Endothelial cell of umbilical vein (primary cell): ENCODE results near the gene HOXC12.

Experiments used
- EZH2 ChIP-seq: IDR thresholded peaks from 2 replicates; pipeline ENCODE4 v1.6.1; 2012; ENCODE audit warnings: borderline replicate concordance, low read depth, mild to moderate bottlenecking, moderate library complexity, low read length, inconsistent platforms; ENCODE audit not compliant: severe bottlenecking
- FOS ChIP-seq: IDR thresholded peaks from 2 replicates; pipeline ENCODE4 v1.6.1; 2011; ENCODE audit warnings: mild to moderate bottlenecking, low read length, moderate library complexity, borderline replicate concordance; ENCODE audit not compliant: insufficient read depth
- JUN ChIP-seq: IDR thresholded peaks from 2 replicates; pipeline ENCODE4 v1.6.1; 2011; ENCODE audit warnings: borderline replicate concordance, low read depth; ENCODE audit not compliant: insufficient read length, insufficient read depth
- MYC ChIP-seq: IDR thresholded peaks from one replicate; pipeline ENCODE4 v1.6.1; 2011; ENCODE audit warnings: mild to moderate bottlenecking, low read depth, low read length
- POLR2A ChIP-seq: IDR thresholded peaks from 2 replicates; pipeline ENCODE4 v1.6.1; 2012; ENCODE audit warnings: low read depth, mild to moderate bottlenecking, control low read depth, low read length
- POLR2AphosphoS5 ChIP-seq: IDR thresholded peaks from 2 replicates; pipeline ENCODE4 v1.6.1; 2012; ENCODE audit warnings: low read depth, mild to moderate bottlenecking, control low read depth, low read length, moderate library complexity; ENCODE audit not compliant: insufficient read depth
- TF ChIP-seq, protein P1 (sequence below), 2 donors: IDR thresholded peaks; 1 replicate in 1 of 2; 2 replicates in 1 of 2; pipeline ENCODE4 v1.5.1; 2011; ENCODE audit warnings: low read length in 2 of 2, mild to moderate bottlenecking in 2 of 2, moderate library complexity in 2 of 2, control low read depth in 1 of 2, inconsistent platforms in 1 of 2, low read depth in 1 of 2; ENCODE audit not compliant: insufficient read depth in 1 of 2; ENCODE audit errors: extremely low read depth in 1 of 2
- TF ChIP-seq, protein P2 (sequence below): IDR thresholded peaks from 2 replicates; pipeline ENCODE4 v1.6.1; 2011; ENCODE audit not compliant: insufficient read depth, insufficient read length

DNA sequence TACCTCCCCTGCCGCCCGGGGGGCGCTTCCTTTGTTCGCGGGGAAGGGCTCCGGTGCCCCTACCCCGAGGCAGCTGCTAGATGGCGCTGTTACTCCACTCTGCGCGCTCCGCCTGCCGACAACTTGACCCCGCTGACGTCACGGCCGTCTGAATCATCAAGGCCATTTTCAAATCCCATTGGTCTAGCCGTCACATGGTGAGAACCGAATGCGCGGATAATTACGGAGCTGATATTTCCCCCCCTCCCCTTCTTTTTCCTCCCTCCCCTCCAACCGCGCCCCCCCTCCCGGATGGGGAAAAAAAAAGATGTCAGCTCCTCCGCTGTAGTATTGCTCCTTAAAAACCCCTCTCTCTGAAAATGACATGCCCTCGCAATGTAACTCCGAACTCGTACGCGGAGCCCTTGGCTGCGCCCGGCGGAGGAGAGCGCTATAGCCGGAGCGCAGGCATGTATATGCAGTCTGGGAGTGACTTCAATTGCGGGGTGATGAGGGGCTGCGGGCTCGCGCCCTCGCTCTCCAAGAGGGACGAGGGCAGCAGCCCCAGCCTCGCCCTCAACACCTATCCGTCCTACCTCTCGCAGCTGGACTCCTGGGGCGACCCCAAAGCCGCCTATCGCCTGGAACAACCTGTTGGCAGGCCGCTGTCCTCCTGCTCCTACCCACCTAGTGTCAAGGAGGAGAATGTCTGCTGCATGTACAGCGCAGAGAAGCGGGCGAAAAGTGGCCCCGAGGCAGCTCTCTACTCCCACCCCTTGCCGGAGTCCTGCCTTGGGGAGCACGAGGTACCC is 30.4 kb downstream of the HOXC12 start, which contains the start of gene HOXC10:
- TF ChIP-seq, protein P1, sequence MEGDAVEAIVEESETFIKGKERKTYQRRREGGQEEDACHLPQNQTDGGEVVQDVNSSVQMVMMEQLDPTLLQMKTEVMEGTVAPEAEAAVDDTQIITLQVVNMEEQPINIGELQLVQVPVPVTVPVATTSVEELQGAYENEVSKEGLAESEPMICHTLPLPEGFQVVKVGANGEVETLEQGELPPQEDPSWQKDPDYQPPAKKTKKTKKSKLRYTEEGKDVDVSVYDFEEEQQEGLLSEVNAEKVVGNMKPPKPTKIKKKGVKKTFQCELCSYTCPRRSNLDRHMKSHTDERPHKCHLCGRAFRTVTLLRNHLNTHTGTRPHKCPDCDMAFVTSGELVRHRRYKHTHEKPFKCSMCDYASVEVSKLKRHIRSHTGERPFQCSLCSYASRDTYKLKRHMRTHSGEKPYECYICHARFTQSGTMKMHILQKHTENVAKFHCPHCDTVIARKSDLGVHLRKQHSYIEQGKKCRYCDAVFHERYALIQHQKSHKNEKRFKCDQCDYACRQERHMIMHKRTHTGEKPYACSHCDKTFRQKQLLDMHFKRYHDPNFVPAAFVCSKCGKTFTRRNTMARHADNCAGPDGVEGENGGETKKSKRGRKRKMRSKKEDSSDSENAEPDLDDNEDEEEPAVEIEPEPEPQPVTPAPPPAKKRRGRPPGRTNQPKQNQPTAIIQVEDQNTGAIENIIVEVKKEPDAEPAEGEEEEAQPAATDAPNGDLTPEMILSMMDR (IDR thresholded peaks at IDR 0.05; ENCODE audit: extremely low read depth in 1 of 2, insufficient read depth in 1 of 2, low read depth in 1 of 2, low read length in 2 of 2) = peak; percentile 47 to 72
- TF ChIP-seq POLR2A (no peak), EZH2 (no peak), MYC (no peak), POLR2AphosphoS5 (no peak), FOS (peak; percentile 58), JUN (peak; percentile 55)
- TF ChIP-seq, protein P2, sequence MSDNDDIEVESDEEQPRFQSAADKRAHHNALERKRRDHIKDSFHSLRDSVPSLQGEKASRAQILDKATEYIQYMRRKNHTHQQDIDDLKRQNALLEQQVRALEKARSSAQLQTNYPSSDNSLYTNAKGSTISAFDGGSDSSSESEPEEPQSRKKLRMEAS = peak; percentile 28
